ENCODE measurements around the gene CAB39L. TPM values are rescaled to one million over a fixed set of nuclear protein-coding genes. Genes with fewer than 3 reads are reported as not detected.

CAB39L gene
- polyA plus RNA-seq, 2 donors: 9.8 to 15.9 TPM

GRCh38 chr13:49265822-49266221 is 178.0 kb downstream of the CAB39L start:
- H3K4me3 ChIP-seq (ENCODE audit: low read depth in 1 of 2, low read length in 2 of 2): no peak overlapping the region
- no peaks in the 10 kb centered on the region for H3K9me3 ChIP-seq (ENCODE audit: control insufficient read depth in 2 of 2, insufficient read depth in 1 of 2, low read depth in 1 of 2, low read length in 1 of 2)
- no peaks in the 10 kb centered on the region for H3K4me1 ChIP-seq (ENCODE audit: control insufficient read depth in 2 of 2, insufficient read depth in 2 of 2, low read length in 1 of 2)
- WGBS, 2 donors: 74 to 81% methylated on average over 2 of the region's 2 CpGs
- H3K27ac ChIP-seq (ENCODE audit: low read depth in 2 of 2, low read length in 1 of 2): no peak overlapping the region
- H3K27me3 ChIP-seq (ENCODE audit: control insufficient read depth in 1 of 2, insufficient read depth in 2 of 2, low read length in 2 of 2): no peaks in the 10 kb centered on the region
- peaks cover 0 to 6% of the 10 kb centered on the region in 2 donors for H3K36me3 ChIP-seq (ENCODE audit: control insufficient read depth in 2 of 2, insufficient read depth in 2 of 2, low read length in 1 of 2)

GRCh38 chr13:49262634-49263033 is 181.2 kb downstream of the CAB39L start:
- WGBS, 2 donors: 87 to 90% methylated on average over 6 of the region's 6 CpGs
- H3K4me3 ChIP-seq (ENCODE audit: low read depth in 1 of 2, low read length in 2 of 2): no peak overlapping the region

GRCh38 chr13:49259586-49259985 is 184.3 kb downstream of the CAB39L start:
- H3K4me3 ChIP-seq (ENCODE audit: low read depth in 1 of 2, low read length in 2 of 2): no peak overlapping the region
- H3K9me3 ChIP-seq (ENCODE audit: control insufficient read depth in 2 of 2, insufficient read depth in 1 of 2, low read depth in 1 of 2, low read length in 1 of 2): no peaks in the 10 kb centered on the region
- no peaks in the 10 kb centered on the region for H3K4me1 ChIP-seq (ENCODE audit: control insufficient read depth in 2 of 2, insufficient read depth in 2 of 2, low read length in 1 of 2)
- no peaks in the 10 kb centered on the region for H3K27me3 ChIP-seq (ENCODE audit: control insufficient read depth in 1 of 2, insufficient read depth in 2 of 2, low read length in 2 of 2)
- peaks cover 5 to 13% of the 10 kb centered on the region in 2 donors for H3K36me3 ChIP-seq (ENCODE audit: control insufficient read depth in 2 of 2, insufficient read depth in 2 of 2, low read length in 1 of 2)
- no peak overlapping the region for H3K27ac ChIP-seq (ENCODE audit: low read depth in 2 of 2, low read length in 1 of 2)
- 91 to 95% methylated on average over 6 of the region's 6 CpGs for WGBS, 2 donors

More at GRCh38 chr13:49262634-49263033, 181.2 kb downstream of the CAB39L start:
- Histone ChIP-seq H3K27ac (ENCODE audit: low read depth in 2 of 2, low read length in 1 of 2) (no peak overlapping the region), H3K9me3 (ENCODE audit: control insufficient read depth in 2 of 2, insufficient read depth in 1 of 2, low read depth in 1 of 2, low read length in 1 of 2) (no peaks in the 10 kb centered on the region), H3K36me3 (ENCODE audit: control insufficient read depth in 2 of 2, insufficient read depth in 2 of 2, low read length in 1 of 2) (peaks cover 2 to 5% of the 10 kb centered on the region in 2 donors), H3K27me3 (ENCODE audit: control insufficient read depth in 1 of 2, insufficient read depth in 2 of 2, low read length in 2 of 2) (no peaks in the 10 kb centered on the region), H3K4me1 (ENCODE audit: control insufficient read depth in 2 of 2, insufficient read depth in 2 of 2, low read length in 1 of 2) (no peaks in the 10 kb centered on the region)

Other genes starting within 250 kb of the CAB39L start
- not detected for gene MLNR, start 223.7 kb downstream of the CAB39L start, polyA plus RNA-seq
- gene CDADC1, start 196.1 kb downstream of the CAB39L start, polyA plus RNA-seq: 1 to 10 TPM; 2.5 to 2.7 TPM
- 1 to 10 TPM; 2.0 to 2.1 TPM for gene SETDB2, start 210 bp upstream of the CAB39L start, polyA plus RNA-seq
- gene PHF11, start 51.9 kb upstream of the CAB39L start, polyA plus RNA-seq: 10 to 100 TPM; 24.5 to 55.4 TPM
- gene RCBTB1, start 141.5 kb upstream of the CAB39L start, polyA plus RNA-seq: 1 to 10 TPM; 3.0 to 4.0 TPM
- 1 to 10 TPM; 1.3 to 2.0 TPM for gene ARL11, start 184.4 kb upstream of the CAB39L start, polyA plus RNA-seq
- gene EBPL, start 247.4 kb upstream of the CAB39L start, polyA plus RNA-seq: 10 to 100 TPM; 53.0 to 73.6 TPM